NCI-H2171 (cell line): Measurements from ENCODE around the gene RPL28.
A peak's percentile ranks its signal among the peaks of the same experiment; 100 is the strongest.
"Not testable (repeated sequence)": the region's sequence is repeated elsewhere in the genome, so short reads cannot be mapped to it uniquely, and the experiment has no call there.

Experiments
- DNase-seq: peaks from one replicate; lab custom pipeline; 2025; lab: John Stamatoyannopoulos, UW

Gene RPL28

DNA sequence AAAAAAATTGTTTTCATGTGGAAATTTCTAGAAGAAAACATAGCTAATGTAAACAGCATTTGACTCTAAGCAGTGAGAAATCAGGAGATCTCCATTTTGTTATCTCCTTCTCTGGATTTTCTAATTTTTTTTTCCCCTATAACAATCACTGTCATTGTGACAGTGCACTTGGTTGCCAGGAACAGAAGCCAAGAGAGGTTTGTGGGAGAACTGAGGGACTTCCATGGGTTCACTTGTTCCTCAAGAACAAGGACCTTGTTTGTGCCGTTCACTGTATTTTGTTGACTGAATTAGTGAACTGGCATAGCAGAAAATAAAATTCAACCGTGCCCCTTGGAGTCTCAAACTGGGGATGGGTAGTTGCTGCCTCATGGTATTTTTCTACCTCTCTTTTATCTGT is 40.3 kb downstream of the RPL28 start:
- DNase-seq: no peak

DNA sequence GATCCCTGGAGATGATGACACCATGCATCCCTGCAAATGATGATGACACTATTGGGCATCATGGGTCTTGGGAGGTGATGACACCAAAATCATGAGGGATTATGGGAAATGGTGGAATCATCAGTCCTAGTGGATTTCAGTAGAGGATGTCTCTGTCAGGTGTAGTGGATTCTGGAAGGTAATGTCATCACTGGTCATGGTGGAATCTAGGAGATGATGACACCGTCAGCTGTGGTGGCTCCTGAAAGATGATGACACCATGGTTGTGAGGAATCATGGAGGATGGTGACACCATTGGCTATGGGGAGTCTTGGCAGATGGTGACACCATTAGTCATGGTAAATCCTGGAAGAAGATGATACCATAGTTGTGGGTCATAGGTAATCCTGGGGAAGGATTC is 45.5 kb downstream of the RPL28 start:
- DNase-seq: no peak

DNA sequence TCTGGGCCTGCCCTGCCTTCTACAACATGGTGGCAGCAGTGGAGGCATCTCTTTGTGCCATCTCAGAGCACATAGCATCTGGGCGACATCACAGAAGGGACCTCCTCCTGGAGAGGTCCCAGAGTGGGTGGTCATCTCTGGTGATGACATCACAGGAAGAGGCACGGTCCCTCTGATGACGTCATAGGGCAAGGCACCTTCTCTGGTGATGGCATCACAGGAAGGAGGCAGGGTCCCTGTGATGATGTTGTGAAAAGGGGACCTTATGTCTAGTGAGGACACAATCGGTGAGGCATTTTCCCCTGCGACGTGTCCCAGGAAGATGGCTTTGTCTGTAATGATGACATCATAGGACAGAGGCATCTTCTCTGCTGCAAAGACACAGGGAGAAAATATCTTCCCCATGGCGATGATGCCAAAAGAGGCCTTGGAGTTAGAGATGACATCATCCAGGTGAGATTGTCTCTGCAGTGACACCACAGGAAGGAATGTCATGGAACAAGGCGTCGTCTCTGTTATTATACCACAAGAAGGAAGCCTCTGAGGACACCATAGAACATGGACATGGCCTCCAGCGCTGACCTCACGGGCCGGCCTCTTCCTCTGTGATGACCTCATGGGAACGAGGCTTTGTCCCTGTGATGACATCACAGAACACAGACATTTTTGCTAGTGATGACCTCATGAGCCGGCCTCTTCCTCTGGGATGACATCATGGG is 46.7 kb downstream of the RPL28 start:
- no peak for DNase-seq

DNA sequence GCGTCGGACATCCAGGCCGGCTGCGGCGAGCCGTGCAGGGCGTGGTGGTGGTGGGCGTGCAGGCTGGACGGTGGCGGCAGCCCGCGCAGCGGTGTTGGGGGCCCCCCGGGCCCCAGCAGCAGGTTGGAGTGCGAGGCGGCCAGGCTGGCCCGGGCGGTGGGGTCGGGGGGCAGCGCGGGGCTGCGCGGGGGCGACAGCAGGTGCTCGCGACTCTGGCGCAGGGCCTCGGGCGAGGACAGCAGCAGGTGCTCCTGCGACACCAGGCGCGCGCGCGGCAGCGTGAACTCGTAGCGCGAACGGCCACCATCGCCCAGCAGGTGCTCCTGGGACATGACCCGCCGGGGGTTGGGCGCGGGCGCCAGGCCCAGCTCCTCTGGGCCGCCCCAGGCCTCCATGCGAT is 47.6 kb downstream of the RPL28 start:
- no peak for DNase-seq

DNA sequence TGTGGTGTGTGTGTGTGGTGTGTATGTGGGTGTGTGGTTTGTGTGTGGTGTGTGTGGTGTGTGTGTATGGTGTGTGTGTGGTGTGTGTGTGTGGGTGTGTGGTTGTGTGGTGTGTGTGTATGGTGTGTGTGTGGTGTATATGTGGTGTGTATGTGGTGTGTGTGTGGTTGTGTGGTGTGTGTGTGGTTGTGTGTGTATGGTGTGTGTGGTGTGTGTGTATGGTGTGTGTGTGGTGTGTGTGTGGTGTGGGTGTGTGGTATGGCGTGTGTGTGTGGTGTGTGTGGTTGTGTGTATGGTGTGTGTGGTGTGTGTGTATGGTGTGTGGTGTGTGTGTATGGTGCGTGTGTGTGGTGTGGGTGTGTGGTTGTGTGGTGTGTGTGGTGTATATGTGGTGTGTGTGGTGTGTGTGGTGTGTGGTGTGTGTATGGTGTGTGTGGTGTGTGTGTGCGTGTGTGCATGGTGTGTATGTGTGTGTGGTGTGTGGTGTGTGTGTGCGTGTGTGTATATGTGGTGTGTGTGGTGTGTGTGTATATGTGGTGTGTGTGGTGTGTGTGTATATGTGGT is 48.7 kb downstream of the RPL28 start:
- no peak for DNase-seq

DNA sequence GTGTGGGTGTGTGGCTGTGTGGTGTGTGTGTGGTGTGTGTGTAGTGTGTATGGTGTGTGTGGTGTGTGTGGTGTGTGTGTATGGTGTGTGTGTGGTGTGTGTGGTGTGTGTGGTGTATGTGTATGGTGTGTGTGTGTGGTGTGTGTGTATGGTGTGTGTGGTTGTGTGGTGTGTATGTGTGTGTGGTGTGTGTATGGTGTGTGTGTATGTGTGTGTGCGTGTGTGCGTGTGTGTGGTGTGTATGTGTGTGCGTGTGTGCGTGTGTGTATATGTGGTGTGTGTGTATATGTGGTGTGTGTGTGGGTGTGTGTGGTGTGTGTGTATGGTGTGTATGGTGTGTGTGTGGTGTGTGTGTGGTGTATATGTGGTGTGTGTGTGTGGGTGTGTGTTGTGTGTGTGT is 49.3 kb downstream of the RPL28 start:
- no peak for DNase-seq

DNA sequence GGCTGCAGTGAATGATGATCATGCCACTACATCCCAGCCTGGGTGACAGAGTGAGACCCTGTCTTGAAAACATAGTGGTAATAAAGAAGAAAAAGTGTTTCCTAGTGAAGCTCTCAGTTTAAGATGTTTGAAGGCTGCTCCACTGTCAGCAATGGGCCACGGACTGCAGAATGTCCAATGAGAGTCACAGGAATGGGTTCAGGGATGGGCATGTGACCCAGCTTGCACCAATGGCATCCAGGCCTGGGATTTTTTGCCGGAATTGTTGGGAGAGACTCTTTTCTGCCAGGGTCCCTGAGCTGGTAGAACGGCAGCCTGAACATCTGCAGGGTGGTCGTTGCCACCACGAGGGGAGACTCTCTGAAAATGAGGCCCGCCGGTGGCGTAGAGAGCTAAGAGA is 51.1 kb downstream of the RPL28 start:
- DNase-seq: no peak

DNA sequence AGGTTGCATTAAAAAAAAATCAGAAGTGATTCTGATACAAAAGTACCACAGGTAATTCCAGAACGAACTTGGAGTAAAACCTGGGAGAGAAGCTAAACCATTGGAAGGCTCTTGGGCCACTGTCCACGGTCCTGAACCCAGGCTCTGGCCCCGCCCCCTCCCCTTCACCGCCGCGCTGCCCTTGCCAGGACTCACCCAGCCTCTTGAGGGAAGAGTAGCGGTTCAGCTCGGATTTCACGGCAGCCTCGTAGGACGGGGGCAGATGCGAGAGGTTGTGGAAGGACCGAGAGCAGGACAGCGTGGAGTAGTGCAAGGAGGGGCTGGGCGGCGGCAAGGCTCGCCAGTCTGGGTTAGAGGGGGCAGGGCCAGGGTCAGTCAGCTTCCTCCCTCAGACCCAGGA is 51.7 kb downstream of the RPL28 start:
- no peak for DNase-seq

DNA sequence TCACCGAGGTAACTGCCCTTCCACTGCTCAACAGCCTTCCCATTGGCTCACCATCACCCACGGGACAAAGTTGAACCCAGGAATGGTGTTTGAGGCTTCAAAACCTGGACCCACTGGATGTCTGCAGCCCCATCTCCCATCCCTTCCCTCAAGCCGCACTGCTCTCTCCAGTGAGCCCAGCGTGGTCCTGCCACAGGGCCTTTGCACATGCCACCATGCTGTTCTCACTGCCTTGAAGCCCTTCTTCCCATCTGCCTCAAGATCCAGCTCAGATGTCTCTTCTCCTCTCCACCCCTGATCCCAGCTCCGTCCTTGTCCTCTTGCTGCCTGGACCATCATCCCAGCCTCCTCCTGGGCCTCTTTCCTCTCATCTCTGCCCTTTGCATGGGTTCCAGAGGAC is 53.3 kb downstream of the RPL28 start:
- no peak for DNase-seq

DNA sequence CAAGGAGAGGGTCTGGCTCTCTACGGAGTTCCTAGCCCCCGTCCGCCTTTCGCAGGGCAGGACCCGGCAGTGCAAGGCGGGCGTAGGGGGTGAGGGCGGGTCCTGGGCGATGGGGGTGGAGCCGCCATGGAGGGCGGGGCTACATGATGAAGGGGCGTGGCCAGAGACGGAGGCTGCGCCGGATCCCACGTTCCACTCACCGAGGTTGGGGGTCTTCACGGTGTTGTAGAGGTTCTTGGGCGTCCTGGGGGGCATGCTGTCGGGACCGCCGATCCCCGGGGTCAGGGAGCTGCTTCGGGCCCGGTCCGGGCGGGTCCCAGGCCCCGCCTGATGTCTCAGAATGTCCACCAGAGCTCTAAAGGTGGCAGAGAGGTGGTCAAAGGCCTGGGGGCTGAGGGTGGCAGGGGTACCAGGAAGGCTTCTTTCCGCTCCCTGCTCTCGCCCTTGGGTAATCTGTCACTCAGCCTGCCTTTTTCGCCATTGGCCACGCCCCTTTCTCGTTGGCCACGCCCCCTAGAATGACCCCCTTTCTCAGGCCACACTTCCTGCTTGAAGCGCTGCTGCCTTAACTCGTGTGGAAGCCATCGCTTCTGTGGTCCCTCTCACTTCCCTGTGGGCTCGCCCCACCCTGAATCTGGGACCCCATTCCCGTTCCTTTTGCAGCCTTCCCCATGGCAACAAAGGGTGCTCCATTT is 54.8 kb downstream of the RPL28 start:
- DNase-seq: no peak

DNA sequence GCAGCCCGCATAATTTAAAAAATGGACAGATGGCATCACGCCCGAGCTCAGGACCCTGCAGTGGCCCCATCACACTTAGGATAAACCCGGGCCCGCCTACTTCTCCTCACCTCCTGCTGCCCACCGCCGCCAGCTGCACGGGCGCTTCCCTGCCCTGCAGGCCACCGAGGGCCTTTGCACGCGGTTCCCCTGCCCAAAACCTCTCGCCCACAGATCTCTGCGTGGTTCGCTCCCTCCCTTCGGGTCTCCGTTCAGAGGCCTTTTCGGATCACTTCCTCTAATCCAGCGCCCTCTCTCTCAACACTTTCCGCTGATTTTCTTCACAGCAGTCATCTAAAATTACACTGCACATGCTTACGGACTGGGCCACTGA is 55.6 kb downstream of the RPL28 start:
- no peak for DNase-seq

DNA sequence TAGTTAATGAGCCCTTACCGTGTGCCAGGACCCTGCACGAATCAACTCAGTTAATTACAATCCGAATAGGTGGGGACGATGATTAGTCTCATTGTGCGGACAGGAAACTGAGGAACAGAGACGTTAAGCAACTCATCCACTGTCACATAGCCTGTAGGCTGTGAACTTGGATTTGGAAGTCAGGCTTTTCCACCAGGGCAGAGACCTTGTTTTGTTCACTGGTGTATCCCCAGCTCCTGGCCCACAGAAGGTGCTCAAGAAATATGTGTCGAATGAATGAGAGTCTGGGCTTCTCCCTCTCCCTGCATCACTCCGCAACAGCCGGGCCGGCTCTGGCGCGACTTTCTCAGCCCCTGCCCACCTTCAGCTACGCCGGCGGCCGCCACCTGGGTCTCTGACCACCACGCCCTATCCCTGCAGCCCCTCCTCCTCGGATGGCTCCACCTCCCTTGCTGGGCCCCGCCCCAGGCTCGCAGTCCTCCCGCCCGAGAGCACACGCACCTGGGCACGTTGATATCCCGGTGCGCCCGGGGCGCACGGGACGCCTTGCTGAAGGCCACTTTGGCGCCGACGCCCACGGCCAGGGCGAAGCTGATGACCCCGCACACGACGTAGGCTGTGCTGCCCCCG is 56.1 kb downstream of the RPL28 start:
- peak; percentile 52 for DNase-seq

DNA sequence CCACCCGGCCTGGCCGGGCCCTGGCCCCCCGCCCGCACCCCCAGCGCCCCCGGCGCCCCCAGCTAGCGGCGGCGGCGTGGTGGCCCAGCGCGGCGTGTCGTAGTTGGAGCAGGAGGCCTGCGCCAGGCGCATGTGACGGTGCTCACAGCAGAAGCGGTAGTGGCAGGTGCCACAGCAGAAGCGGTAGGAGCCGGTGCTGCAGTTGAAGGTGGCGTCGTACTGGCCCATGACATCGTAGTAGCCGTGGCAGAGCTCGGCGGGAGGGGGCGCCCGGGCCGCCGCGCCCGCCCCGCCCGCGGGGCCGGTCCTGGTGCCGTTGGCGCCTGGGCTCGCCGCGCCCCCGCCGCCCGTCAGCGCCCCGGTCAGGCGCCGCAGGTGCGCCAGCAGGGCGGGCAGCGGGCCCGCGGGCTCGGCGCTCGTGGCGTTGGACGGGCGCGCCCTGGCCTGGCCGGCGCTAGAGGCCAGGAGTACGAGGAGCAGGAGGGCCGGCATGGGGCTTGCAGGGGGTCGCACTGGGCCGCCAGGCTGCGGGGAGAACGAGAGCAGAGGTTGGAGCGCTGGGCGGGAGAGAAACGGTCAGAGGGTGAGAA is 56.7 kb downstream of the RPL28 start:
- DNase-seq: peak; percentile 26

DNA sequence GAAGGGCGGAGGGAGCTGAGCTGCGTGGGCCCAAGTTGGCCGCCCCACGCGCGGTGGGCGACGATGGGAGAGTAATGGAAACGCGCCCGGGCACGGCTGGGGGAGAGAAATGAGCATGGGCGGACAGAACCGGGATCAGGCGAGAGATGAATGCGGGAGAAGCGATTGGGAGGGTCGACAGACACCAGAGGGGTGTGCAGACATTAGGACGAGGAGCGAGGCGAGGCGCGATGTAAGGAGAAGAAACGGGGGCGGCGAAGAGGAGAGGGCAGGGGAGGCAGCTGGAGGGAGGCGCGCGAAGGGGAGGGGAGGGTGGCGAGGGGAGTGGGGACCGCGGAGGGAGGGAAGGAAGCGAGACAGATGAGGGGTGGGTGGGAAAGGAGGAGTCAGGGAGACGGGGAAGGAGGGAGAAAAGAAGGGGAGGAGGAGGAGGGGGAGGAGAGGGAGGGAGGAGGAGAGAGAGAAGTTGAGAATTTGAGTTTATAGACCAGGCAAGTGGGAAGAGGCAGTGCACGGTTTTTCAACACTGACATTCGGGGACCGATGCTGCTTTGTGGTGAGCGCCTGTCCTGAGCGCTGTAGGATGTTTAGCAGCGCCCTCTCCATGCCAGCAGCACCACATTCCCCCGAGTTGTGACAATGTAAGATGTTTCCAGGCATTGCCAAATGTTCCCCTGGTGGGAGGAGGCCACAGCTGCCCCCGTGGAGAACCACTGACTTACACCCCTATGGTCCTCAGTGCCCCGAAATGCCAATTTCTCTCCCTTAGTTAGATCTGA is 57.5 kb downstream of the RPL28 start, which contains the start of gene SHISA7:
SHISA7 (minus strand) TSS at position 256 of the 779 bp plus-strand sequence. CDS start 437 bp downstream, outside the sequence.
- peak; percentile 41 for DNase-seq

DNA sequence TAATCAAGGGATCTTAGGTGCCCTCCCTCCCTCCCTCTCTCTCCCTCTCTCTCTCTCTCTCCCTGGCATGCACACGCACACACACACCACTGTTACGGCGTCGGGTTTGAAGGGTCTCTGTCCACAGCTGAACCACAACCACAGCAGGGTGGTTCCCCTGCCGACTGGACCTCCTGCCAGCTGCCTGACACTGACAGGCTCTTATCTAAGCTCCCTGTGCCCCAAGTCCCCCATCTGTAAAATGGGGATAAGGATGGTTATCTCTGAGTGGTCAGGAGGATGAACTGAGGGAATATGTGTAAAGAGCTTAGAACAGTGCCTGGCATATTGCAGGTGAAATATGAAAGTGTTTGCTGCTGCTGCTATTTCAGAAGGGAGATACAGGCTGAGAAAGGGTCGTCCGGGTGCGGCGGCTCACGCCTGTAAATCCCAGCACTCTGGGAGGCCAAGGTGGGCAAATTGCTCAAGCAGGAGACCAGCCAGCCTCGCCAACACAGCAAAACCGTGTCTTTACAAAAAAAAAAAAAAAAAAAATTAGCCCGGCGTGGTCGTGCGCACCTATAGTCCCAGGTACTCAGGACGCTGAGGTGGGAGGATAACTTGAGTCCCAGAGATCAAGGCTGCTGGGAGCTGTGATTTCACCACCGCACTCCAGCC is 58.2 kb downstream of the RPL28 start:
- no peak for DNase-seq

DNA sequence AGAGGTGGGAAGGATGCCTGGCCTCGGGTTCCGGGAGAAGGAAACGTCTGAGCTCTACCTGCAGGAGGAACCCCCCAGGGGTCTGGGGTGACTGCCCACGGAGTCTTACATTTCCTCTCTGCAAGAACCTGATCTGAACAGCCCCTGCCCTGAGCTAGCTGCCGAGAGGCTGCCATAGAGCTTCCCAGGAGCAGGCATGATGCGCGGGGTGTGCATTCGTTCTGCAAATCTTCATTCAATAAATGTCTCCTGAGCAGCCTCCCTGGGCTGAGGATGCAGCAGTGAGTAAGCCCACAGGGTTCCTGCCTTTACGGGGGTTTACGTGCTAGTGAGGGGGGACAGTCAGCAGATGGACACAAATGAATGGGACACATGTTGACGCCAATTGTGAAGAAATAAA is 58.9 kb downstream of the RPL28 start:
- DNase-seq: no peak

DNA sequence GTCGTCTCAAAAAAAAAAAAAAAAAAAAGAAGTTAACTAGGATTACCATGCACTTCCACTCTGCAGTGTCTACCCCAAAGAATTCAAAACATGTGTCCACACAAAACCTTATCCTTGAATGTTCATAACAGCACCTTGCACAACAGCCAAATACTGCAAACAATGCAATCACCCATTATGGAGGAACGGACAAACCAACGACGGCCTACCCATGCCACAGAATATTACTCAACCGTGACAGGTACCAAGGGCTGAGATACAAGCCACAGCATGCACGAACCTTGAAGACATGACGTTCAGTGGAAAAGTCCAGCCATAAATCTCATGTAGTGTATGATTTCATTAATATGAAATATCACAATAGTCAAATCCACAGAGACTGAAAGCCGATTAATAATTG is 60.3 kb downstream of the RPL28 start:
- no peak for DNase-seq

DNA sequence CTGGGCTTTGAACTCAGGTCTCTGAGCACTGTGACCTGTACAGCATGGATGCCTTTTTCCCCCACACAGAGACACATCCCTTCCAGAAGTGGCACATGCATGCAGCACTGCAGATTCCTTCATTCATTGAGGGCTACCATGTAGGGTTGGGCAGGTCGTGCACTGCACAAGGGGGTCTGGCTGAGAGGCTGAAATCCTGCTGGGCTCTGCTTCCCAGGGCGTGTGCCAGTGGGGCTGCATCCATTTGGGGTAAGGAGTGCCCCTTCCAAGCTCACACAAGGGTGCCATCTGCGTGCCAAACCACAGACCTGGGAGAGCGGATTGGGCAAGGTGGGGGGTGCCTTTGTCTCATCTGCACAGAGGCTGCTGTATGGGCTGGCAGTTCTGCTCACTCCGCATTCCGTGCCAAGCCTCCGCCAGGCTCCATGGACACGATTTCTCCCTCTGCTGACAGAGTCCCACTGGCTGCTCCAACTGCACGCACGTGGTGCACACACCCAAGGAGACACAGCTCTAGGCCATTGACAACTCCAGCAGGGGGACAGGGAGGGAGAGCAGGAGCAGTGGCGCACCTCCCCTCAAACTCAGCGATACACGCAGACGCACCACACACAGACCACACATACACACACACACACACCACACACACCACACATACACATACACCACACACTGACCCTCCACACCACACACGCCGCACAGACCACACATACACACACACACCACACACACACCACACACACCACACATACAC is 61.9 kb downstream of the RPL28 start:
- peak; percentile 67 for DNase-seq

DNA sequence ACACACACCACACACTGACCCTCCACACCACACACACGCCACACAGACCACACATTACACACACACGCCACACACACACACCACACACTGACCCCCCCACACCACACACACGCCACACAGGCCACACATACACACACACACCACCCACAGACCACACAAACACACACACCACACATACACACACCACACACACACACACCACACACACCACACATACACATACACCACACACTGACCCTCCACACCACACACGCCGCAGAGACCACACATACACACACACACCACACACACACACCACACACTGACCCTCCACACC is 62.4 kb downstream of the RPL28 start:
- DNase-seq: not testable (repeated sequence)

DNA sequence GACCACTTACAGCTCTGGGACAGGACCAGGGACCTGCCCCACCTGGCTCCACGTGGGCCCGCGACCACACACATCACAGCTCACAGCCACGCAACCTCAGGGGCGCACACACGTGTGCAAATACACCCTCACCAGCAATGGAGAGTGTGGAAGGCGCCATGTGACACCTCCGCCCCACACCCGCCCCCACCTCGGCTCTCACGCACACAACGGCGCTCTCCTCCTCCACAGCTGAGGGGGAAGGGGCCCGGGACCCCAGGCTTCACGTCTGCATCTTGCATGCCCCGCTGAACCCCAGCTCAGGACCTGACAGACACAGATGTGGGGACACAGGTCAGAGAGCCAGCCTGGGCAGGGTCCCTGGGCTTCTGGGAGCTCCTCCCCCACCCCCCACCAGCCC is 63.7 kb downstream of the RPL28 start:
- DNase-seq: no peak
